ENCODE measurements around the gene ISYNA1.

- TF ChIP-seq CTCF (IDR thresholded peaks at IDR 0.05 in 8 of 11, conservative IDR thresholded peaks at IDR 0.05 in 3 of 11) (no peak), POLR2AphosphoS5 (IDR thresholded peaks at IDR 0.05) (no peak), POLR2A (IDR thresholded peaks at IDR 0.05) (no peak)
These were observed 9.7 kb downstream of the ISYNA1 start for GRCh38 chr19:18428173-18428786.
